IMR-90 (cell line): ENCODE data around the gene FGF12. TPM values are rescaled to one million over a fixed set of nuclear protein-coding genes. Genes with fewer than 3 reads are reported as not detected.

ENCODE experiments used
- ATAC-seq: fragments of 200-7000 bp; cut with Tn5 transposase; 2 replicates; pipeline ENCODE4 v1.9.1; 2020; ENCODE audit warnings: low read depth, mild to moderate bottlenecking, moderate library complexity
- BruUV-seq: library from RNA; stranded (reverse); fragments of 400-500 nt; replicated peaks from 2 replicates; lab custom pipeline; 2021; lab: Mats Ljungman, UMichigan
- CTCF ChIA-PET: fragments of 300-600 bp; formaldehyde crosslinking; extraction: SDS; loops from one replicate; lab custom pipeline; 2021; ENCODE audit warnings: antibody characterized with exemption; lab: Yijun Ruan, JAX
- POLR2A ChIA-PET: fragments of 300-600 bp; sonication (Branson Sonifier 250); formaldehyde crosslinking; loops from one replicate; lab custom pipeline; 2022; ENCODE audit warnings: antibody characterized with exemption; ENCODE audit not compliant: unreplicated experiment; lab: Charles Lee
- DNase-seq: peaks from one replicate; pipeline ENCODE4 v3.0.0; 2013
- H2AFZ ChIP-seq: replicated peaks from 2 replicates; pipeline ENCODE3; 2013; ENCODE audit warnings: low read length, mild to moderate bottlenecking; ENCODE audit not compliant: poor library complexity
- H2AK5ac ChIP-seq: 2 replicates; pipeline ENCODE4 v1.6.1; 2013; ENCODE audit warnings: low read depth, low read length, inconsistent platforms
- H2AK9ac ChIP-seq: replicated peaks from 2 replicates; pipeline ENCODE3; 2013; ENCODE audit warnings: mild to moderate bottlenecking, low read depth, low read length, moderate library complexity; ENCODE audit not compliant: poor library complexity
- H2BK120ac ChIP-seq: 2 replicates; pipeline ENCODE4 v1.6.1; 2013; ENCODE audit warnings: low read depth, low read length, inconsistent platforms
- H2BK15ac ChIP-seq: 3 replicates; pipeline ENCODE4 v1.6.1; 2013; ENCODE audit warnings: low read depth, low read length, inconsistent platforms
- H2BK20ac ChIP-seq: 2 replicates; pipeline ENCODE4 v1.6.1; 2013; ENCODE audit warnings: low read depth, mild to moderate bottlenecking, inconsistent platforms, low read length, moderate library complexity
- H2BK5ac ChIP-seq: 2 replicates; pipeline ENCODE4 v1.6.1; 2013; ENCODE audit warnings: mild to moderate bottlenecking, low read depth, low read length, inconsistent platforms; ENCODE audit not compliant: poor library complexity, severe bottlenecking
- H3K14ac ChIP-seq: replicated peaks from 2 replicates; pipeline ENCODE4 v1.6.1; 2013; ENCODE audit warnings: low read depth, low read length, inconsistent platforms
- H3K18ac ChIP-seq: 2 replicates; pipeline ENCODE4 v1.6.1; 2013; ENCODE audit warnings: low read depth, low read length, control low read depth
- H3K23ac ChIP-seq: 2 replicates; pipeline ENCODE4 v1.6.1; 2013; ENCODE audit warnings: low read depth, low read length, inconsistent platforms
- H3K27ac ChIP-seq: 2 replicates; pipeline ENCODE4 v1.5.1; 2013; ENCODE audit warnings: mild to moderate bottlenecking, control low read depth, low read length; ENCODE audit not compliant: insufficient read depth
- H3K27me3 ChIP-seq: 2 replicates; pipeline ENCODE4 v1.6.1; 2013; ENCODE audit warnings: low read length; ENCODE audit not compliant: control insufficient read depth, insufficient read depth
- H3K36me3 ChIP-seq: 2 replicates; pipeline ENCODE4 v1.6.1; 2013; ENCODE audit warnings: low read length, mixed read lengths; ENCODE audit not compliant: control insufficient read depth, insufficient read depth
- H3K4ac ChIP-seq: 2 replicates; pipeline ENCODE4 v1.6.1; 2013; ENCODE audit warnings: low read depth, low read length, inconsistent platforms
- H3K4me1 ChIP-seq: 2 replicates; pipeline ENCODE4 v1.6.1; 2013; ENCODE audit warnings: low read length, mixed read lengths; ENCODE audit not compliant: control insufficient read depth, insufficient read depth
- H3K4me2 ChIP-seq: 2 replicates; pipeline ENCODE4 v1.6.1; 2013; ENCODE audit warnings: low read depth, mild to moderate bottlenecking, control low read depth, low read length, moderate library complexity
- H3K4me3 ChIP-seq: 2 replicates; pipeline ENCODE4 v1.5.1; 2013; ENCODE audit warnings: low read depth, mild to moderate bottlenecking, control low read depth, low read length, moderate library complexity; ENCODE audit not compliant: insufficient read depth
- H3K56ac ChIP-seq: 2 replicates; pipeline ENCODE4 v1.6.1; 2013; ENCODE audit warnings: low read length, inconsistent platforms; ENCODE audit not compliant: insufficient read depth; ENCODE audit errors: extremely low read depth
- H3K79me1 ChIP-seq, 2 experiments: 2 replicates each; pipeline ENCODE4 v1.6.1; 2013; ENCODE audit warnings: low read length in 2 of 2, inconsistent platforms in 1 of 2, low read depth in 1 of 2
- H3K9ac ChIP-seq: 2 replicates; pipeline ENCODE4 v1.6.1; 2013; ENCODE audit warnings: low read depth, low read length, control low read depth
- H3K9me1 ChIP-seq: 2 replicates; pipeline ENCODE4 v1.6.1; 2013; ENCODE audit warnings: low read length, inconsistent platforms; ENCODE audit not compliant: insufficient read depth
- H3K9me3 ChIP-seq: 2 replicates; pipeline ENCODE4 v1.6.1; 2013; ENCODE audit warnings: low read length; ENCODE audit not compliant: control insufficient read depth, insufficient read depth
- H4K20me1 ChIP-seq: 2 replicates; pipeline ENCODE4 v1.6.1; 2013; ENCODE audit warnings: low read length, inconsistent platforms; ENCODE audit not compliant: insufficient read depth
- H4K5ac ChIP-seq: 2 replicates; pipeline ENCODE4 v1.6.1; 2013; ENCODE audit warnings: mild to moderate bottlenecking, low read depth, low read length, control low read depth
- H4K8ac ChIP-seq, 2 experiments: 2 replicates each; pipeline ENCODE4 v1.6.1; 2013; ENCODE audit warnings: low read depth in 2 of 2, low read length in 2 of 2, control low read depth in 1 of 2, inconsistent platforms in 1 of 2
- H4K91ac ChIP-seq: 2 replicates; pipeline ENCODE4 v1.6.1; 2013; ENCODE audit warnings: low read depth, low read length, inconsistent platforms; ENCODE audit not compliant: insufficient read depth
- CEBPB ChIP-seq: IDR thresholded peaks from 2 replicates; pipeline ENCODE4 v1.6.1; 2012; ENCODE audit warnings: low read depth, low read length, improper control_type of control experiment
- CHD1 ChIP-seq: IDR thresholded peaks from 2 replicates; pipeline ENCODE4 v1.6.1; 2012; ENCODE audit warnings: low read depth, low read length, improper control_type of control experiment
- FOS ChIP-seq: fragments of 150-350 bp; IDR thresholded peaks from 2 replicates; pipeline ENCODE4 v1.6.1; 2016; ENCODE audit warnings: low read depth, low read length
- MAFK ChIP-seq: IDR thresholded peaks from 2 replicates; pipeline ENCODE4 v1.6.1; 2012; ENCODE audit warnings: low read depth, low read length, improper control_type of control experiment
- MXI1 ChIP-seq: IDR thresholded peaks from 2 replicates; pipeline ENCODE4 v1.6.1; 2012; ENCODE audit warnings: low read depth, mild to moderate bottlenecking, low read length, moderate library complexity, borderline replicate concordance
- POLR2A ChIP-seq: IDR thresholded peaks from 2 replicates; pipeline ENCODE4 v1.6.1; 2012; ENCODE audit warnings: mild to moderate bottlenecking, low read depth, low read length
- RAD21 ChIP-seq: IDR thresholded peaks from 2 replicates; pipeline ENCODE4 v1.6.1; 2012; ENCODE audit warnings: low read length, improper control_type of control experiment
- RCOR1 ChIP-seq: IDR thresholded peaks from 2 replicates; pipeline ENCODE4 v1.6.1; 2012; ENCODE audit warnings: mild to moderate bottlenecking, low read length, improper control_type of control experiment; ENCODE audit not compliant: insufficient replicate concordance
- WGBS, 2 experiments: methylation state at CpG; one replicate each; pipeline versions ENCODE4 v1.1.5 to v1.1.7; 2013; ENCODE audit warnings: missing lambda C conversion rate in 2 of 2; ENCODE audit not compliant: insufficient read length in 1 of 2; ENCODE audit errors: extremely low coverage in 2 of 2; 5-methylcytosine and 5-hydroxymethylcytosine counted together
- dilution Hi-C: fragments of 300-500 bp; cut with HindIII; formaldehyde crosslinking; loops from one replicate; pipeline ENCODE4 v1.14.3; 2018; ENCODE audit warnings: low sequenced_read_pairs; ENCODE audit not compliant: unreplicated experiment
- in situ Hi-C: fragments of 300-500 bp; cut with MboI; formaldehyde crosslinking; loops from 3 replicates; pipeline ENCODE4 v1.14.3; 2019; ENCODE audit warnings: low sequenced_read_pairs, inconsistent platforms, mixed read lengths
- intact Hi-C: fragments of 100-400 bp; cut with micrococcal nuclease; formaldehyde crosslinking; loops from 2 replicates; pipeline ENCODE4 v1.10.0; 2022
- polyA plus RNA-seq, 3 experiments: library from polyadenylated mRNA; depleted of rRNA; stranded (reverse); fragments of >200 nt; gene quantifications; 2 replicates each; pipeline ENCODE4 v1.2.3, GENCODE V29; 2012; ENCODE audit warnings: low replicate concordance in 1 of 3
- total RNA-seq: library from RNA; depleted of rRNA; stranded (reverse); fragments of >200 nt; gene quantifications from 2 replicates; pipeline ENCODE4 v1.2.3, GENCODE V29; 2012
- TF ChIP-seq, protein P1 (sequence below): conservative IDR thresholded peaks from 2 replicates; pipeline ENCODE4 v1.5.1; 2012; ENCODE audit warnings: mild to moderate bottlenecking, low read depth, low read length, improper control_type of control experiment
- TF ChIP-seq, protein P2 (sequence below): fragments of 150-350 bp; IDR thresholded peaks from 2 replicates; pipeline ENCODE4 v1.6.1; 2016; ENCODE audit warnings: low read depth, mild to moderate bottlenecking, low read length, moderate library complexity, borderline replicate concordance

The FGF12 gene
- total and polyA plus RNA-seq, 2 of the 4 experiments (the other 2 are of a cell fraction) = not detected

DNA sequence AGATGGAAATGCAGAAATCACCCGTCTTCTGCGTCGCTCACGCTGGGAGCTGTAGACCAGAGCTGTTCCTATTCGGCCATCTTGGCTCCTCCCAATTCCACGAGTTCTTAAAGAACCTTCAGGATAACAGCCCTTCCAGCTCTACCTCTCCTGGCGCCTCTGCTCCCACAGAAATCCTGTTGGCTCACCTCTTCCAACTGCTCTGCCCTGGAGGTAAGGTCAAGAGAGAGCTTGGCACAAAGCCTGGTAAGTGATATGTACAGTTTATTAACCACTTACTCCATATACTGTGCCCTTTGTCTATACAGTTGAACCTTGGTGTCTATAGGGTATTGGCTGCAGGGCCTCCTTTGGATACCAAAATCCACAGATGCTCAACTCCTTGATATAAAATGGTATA lies 17.8 kb upstream of the FGF12 start:
- H3K14ac ChIP-seq = no peak overlapping the region
- no peak overlapping the region for H4K91ac ChIP-seq
- no peak overlapping the region for H2AK5ac ChIP-seq
- no peak overlapping the region for H3K18ac ChIP-seq
- dilution Hi-C loops (no loop called here), intact Hi-C loops (no loop called here), in situ Hi-C loops (no loop called here)
- H2BK15ac ChIP-seq = no peak overlapping the region
- no peaks in the 10 kb centered on the region for H3K4me1 ChIP-seq
- no peaks in the 10 kb centered on the region for H4K20me1 ChIP-seq
- H4K5ac ChIP-seq = no peak overlapping the region
- H3K36me3 ChIP-seq = no peaks in the 10 kb centered on the region
- ChIA-PET CTCF (no interaction called here), POLR2A (no interaction called here)
- no peak overlapping the region for H2AFZ ChIP-seq
- no peak overlapping the region for H2AK9ac ChIP-seq
- no peak overlapping the region for H3K4me2 ChIP-seq
- no peak overlapping the region for H3K56ac ChIP-seq
- no peak overlapping the region for H3K4ac ChIP-seq
- no TSS peak for BruUV-seq
- H3K9ac ChIP-seq = no peak overlapping the region
- H3K4me3 ChIP-seq = no peak overlapping the region
- H3K23ac ChIP-seq = no peak overlapping the region
- ATAC-seq = no peak
- no peak overlapping the region for H3K27ac ChIP-seq
- no peaks in the 10 kb centered on the region for H3K9me1 ChIP-seq
- no peak overlapping the region for H4K8ac ChIP-seq
- no peak overlapping the region for H2BK5ac ChIP-seq
- H2BK20ac ChIP-seq = no peak overlapping the region
- no peaks in the 10 kb centered on the region for H3K79me1 ChIP-seq
- no peak for DNase-seq
- no peaks in the 10 kb centered on the region for H3K27me3 ChIP-seq
- no CpG with 5 or more reads among the region's 7 CpGs for WGBS, 2 experiments
- TF ChIP-seq CHD1 = no peak
- no peak for TF ChIP-seq RCOR1
- TF ChIP-seq RAD21 = no peak
- TF ChIP-seq MAFK = no peak
- TF ChIP-seq FOS = no peak
- TF ChIP-seq, protein P1, sequence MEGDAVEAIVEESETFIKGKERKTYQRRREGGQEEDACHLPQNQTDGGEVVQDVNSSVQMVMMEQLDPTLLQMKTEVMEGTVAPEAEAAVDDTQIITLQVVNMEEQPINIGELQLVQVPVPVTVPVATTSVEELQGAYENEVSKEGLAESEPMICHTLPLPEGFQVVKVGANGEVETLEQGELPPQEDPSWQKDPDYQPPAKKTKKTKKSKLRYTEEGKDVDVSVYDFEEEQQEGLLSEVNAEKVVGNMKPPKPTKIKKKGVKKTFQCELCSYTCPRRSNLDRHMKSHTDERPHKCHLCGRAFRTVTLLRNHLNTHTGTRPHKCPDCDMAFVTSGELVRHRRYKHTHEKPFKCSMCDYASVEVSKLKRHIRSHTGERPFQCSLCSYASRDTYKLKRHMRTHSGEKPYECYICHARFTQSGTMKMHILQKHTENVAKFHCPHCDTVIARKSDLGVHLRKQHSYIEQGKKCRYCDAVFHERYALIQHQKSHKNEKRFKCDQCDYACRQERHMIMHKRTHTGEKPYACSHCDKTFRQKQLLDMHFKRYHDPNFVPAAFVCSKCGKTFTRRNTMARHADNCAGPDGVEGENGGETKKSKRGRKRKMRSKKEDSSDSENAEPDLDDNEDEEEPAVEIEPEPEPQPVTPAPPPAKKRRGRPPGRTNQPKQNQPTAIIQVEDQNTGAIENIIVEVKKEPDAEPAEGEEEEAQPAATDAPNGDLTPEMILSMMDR = no peak
- TF ChIP-seq, protein P2, sequence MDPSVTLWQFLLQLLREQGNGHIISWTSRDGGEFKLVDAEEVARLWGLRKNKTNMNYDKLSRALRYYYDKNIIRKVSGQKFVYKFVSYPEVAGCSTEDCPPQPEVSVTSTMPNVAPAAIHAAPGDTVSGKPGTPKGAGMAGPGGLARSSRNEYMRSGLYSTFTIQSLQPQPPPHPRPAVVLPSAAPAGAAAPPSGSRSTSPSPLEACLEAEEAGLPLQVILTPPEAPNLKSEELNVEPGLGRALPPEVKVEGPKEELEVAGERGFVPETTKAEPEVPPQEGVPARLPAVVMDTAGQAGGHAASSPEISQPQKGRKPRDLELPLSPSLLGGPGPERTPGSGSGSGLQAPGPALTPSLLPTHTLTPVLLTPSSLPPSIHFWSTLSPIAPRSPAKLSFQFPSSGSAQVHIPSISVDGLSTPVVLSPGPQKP = no peak
- no peak for TF ChIP-seq MXI1
- no peak for TF ChIP-seq POLR2A
- TF ChIP-seq CEBPB = no peak
- H2BK120ac ChIP-seq = no peak overlapping the region
- peaks cover 1% of the 10 kb centered on the region for H3K9me3 ChIP-seq
